Kidney (tissue), 14 donors: ENCODE data around the gene NHSL2. TPM values are rescaled to one million over a fixed set of nuclear protein-coding genes. Genes with fewer than 3 reads are reported as not detected.
A peak's percentile ranks its signal among the peaks of the same experiment; 100 is the strongest.

Experiments
- DNase-seq, 5 donors: peaks; one replicate each; pipeline ENCODE4 v3.0.0-alpha.2; 2013 to 2020
- FAIRE-seq: peaks from 2 replicates; lab custom pipeline; 2012; peaks lifted over from hg19 to GRCh38; lab: Jason Lieb, UNC
- H3K27ac ChIP-seq, 2 donors: one replicate each; pipeline ENCODE4 v1.7.0; 2013; ENCODE audit warnings: low read depth in 2 of 2, low read length in 2 of 2, inconsistent platforms in 1 of 2
- H3K27me3 ChIP-seq: one replicate; pipeline ENCODE4 v1.7.1; 2013; ENCODE audit warnings: low read length, inconsistent platforms; ENCODE audit not compliant: control insufficient read depth, insufficient read depth
- H3K36me3 ChIP-seq, 3 donors: one replicate each; pipeline versions ENCODE4 v1.7.0 to v1.7.1; 2013; ENCODE audit warnings: low read length in 3 of 3, control low read depth in 1 of 3, inconsistent platforms in 1 of 3; ENCODE audit not compliant: insufficient read depth in 3 of 3, control insufficient read depth in 2 of 3
- H3K4me1 ChIP-seq, 3 donors: one replicate each; pipeline versions ENCODE4 v1.7.0 to v1.7.1; 2013; ENCODE audit warnings: low read length in 3 of 3, inconsistent platforms in 1 of 3, low read depth in 1 of 3; ENCODE audit not compliant: control insufficient read depth in 2 of 3, insufficient read depth in 2 of 3
- H3K4me3 ChIP-seq, 3 donors: one replicate each; pipeline versions ENCODE4 v1.7.0 to v1.8.1; 2013; ENCODE audit warnings: low read length in 3 of 3, control low read depth in 1 of 3, inconsistent platforms in 1 of 3
- H3K9ac ChIP-seq, 3 donors: one replicate each; pipeline versions ENCODE4 v1.7.0 to v1.7.1; 2013; ENCODE audit warnings: low read length in 3 of 3, control low read depth in 1 of 3, inconsistent platforms in 1 of 3
- H3K9me3 ChIP-seq, 3 donors: one replicate each; pipeline versions ENCODE4 v1.7.0 to v1.7.1; 2013; ENCODE audit warnings: low read length in 3 of 3, control low read depth in 1 of 3, inconsistent platforms in 1 of 3; ENCODE audit not compliant: control insufficient read depth in 2 of 3, insufficient read depth in 1 of 3
- intact Hi-C: fragments of 100-400 bp; cut with DNase I; formaldehyde crosslinking; loops from one replicate; pipeline ENCODE4 v1.11.1; 2022
- polyA plus RNA-seq: library from polyadenylated mRNA; stranded (reverse); fragments of 350-450 nt; fragmentation: Illumina TruSeq; extraction: RNeasy Lipid Tissue Mini Kit (QIAGEN cat#74804); gene quantifications from one replicate; pipeline ENCODE4 v1.2.3, GENCODE V29; 2014; ENCODE audit warnings: low read depth, low replicate concordance; ENCODE audit not compliant: insufficient read depth
- total RNA-seq: library from RNA; stranded (reverse); fragmentation: NEBNext Ultra II Directional; extraction: Animal tissue kit (Norgen Biotek cat#: 25700); gene quantifications from one replicate; pipeline ENCODE4 v1.2.1, GENCODE V29; 2021
- TF ChIP-seq, protein P1 (sequence below): IDR thresholded peaks from 3 replicates; pipeline ENCODE4 v1.5.1; 2012; ENCODE audit warnings: mild to moderate bottlenecking, moderate library complexity, borderline replicate concordance; ENCODE audit not compliant: insufficient read depth; ENCODE audit errors: extremely low read depth
- donor health status: control.
- donor health status: control.
- donor health status: control.
- donor health status: control.
- donor health status: control.
- donor health status: DM: yes; HTN: yes; CAD: no.
- donor health status: Normal renal cell carcinoma (clear cell type).

NHSL2 gene
- total and polyA plus RNA-seq, 2 donors from 2014 or later: 1.3 to 10.8 TPM

DNA sequence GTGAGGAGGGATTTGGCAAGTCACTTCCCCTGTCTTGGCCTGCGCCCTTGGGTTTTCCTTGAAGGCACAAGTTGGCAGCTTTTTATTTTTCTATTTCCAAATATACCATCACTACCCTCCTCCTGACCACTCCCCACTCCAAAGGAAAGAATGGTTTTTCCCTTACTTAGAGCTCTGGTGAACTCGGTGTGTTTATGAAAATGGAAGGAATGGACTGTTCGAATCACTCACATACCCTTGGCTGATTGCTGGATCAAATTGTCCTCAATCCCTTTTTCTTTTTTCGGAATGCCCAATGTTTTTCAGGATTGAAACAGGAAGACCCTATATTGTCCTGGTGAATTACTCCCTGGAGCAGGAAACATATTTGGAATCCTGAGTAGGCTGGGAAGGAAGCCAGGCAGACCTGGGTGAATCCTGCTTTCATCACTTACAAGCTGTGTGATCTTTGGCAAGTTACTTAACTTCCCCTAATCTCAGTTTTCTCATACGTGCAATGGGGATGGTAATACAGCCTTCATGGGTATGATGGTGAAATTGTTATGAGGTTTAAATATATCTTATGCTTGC lies 150.4 kb downstream of the NHSL2 start:
- intact Hi-C loops: no loop called here
- DNase-seq (peak in 1 of 5 donors; percentile 8), FAIRE-seq (no peak)
- H3K4me1 ChIP-seq: no peaks in the 10 kb centered on the region
- H3K9ac ChIP-seq: no peak overlapping the region
- no peak overlapping the region for H3K4me3 ChIP-seq
- H3K27ac ChIP-seq: no peak overlapping the region
- H3K27me3 ChIP-seq: peaks cover 5% of the 10 kb centered on the region
- TF ChIP-seq, protein P1, sequence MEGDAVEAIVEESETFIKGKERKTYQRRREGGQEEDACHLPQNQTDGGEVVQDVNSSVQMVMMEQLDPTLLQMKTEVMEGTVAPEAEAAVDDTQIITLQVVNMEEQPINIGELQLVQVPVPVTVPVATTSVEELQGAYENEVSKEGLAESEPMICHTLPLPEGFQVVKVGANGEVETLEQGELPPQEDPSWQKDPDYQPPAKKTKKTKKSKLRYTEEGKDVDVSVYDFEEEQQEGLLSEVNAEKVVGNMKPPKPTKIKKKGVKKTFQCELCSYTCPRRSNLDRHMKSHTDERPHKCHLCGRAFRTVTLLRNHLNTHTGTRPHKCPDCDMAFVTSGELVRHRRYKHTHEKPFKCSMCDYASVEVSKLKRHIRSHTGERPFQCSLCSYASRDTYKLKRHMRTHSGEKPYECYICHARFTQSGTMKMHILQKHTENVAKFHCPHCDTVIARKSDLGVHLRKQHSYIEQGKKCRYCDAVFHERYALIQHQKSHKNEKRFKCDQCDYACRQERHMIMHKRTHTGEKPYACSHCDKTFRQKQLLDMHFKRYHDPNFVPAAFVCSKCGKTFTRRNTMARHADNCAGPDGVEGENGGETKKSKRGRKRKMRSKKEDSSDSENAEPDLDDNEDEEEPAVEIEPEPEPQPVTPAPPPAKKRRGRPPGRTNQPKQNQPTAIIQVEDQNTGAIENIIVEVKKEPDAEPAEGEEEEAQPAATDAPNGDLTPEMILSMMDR: no peak
- H3K9me3 ChIP-seq: no peaks in the 10 kb centered on the region
- no peaks in the 10 kb centered on the region for H3K36me3 ChIP-seq

DNA sequence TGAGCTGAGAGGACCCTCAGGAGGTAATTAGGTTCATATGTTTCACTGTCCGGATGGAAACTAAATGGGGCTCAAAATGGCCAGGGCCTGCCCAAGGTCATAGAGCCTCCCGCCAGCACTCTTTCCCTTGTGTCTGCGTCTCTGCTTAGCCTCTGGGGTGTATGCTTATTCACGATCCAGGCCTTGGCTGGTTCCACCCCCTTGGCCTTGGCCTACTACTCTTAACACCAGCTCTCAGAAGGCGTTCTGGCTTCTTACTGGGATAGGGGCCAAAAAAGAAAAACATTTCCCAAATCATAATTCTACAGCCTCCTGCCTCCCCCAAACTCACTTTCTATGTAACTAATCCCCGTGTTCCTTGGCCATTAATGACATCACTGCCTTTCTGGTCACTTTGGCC lies 152.3 kb downstream of the NHSL2 start:
- TF ChIP-seq, protein P1: no peak

DNA sequence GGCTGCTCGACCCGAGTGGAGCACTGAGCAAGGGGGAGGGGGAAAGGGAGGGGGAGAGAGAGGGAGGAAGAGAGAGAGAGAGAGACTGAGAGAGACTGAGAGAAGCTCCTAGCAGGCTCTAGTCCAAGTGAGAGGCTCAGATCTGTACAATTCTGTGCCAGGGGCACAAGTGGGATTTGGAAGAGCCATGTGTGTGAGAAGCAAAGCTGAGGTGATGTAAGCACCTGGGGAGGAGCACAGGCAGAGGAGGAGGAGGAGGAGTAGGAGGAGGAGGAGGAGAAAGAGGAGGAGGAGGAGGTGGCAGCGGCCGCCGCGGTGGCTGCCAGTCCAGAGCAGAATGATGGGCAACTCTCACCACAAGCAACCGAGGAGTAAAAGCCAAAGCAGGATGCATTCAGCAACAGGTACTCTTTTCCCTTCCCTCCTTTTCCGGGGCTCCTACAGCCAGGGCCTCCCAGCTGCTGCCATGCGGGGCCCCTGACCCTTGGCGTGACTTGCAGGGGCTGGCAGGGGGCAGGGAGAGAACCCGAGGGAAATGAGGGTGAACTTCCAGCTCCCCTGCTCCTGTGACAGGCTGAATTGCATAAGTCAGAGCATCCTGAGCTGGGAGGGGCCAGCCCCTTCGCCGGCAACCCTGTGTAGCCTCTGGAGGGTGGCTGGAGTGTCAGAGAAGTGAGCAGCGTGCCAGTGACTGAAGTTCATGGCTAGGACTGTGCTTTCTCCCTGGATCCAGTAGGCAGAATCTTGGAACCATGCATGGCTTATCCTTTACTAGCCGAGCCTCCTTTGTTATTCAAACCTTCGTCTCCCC lies 158.9 kb downstream of the NHSL2 start:
- H3K9me3 ChIP-seq: no peaks in the 10 kb centered on the region
- TF ChIP-seq, protein P1: no peak
- FAIRE-seq: no peak
- H3K9ac ChIP-seq: no peak overlapping the region
- H3K4me3 ChIP-seq: no peak overlapping the region
- peaks cover 0 to 2% (median 0%) of the 10 kb centered on the region in 3 donors for H3K4me1 ChIP-seq
- H3K36me3 ChIP-seq: no peaks in the 10 kb centered on the region
- peaks cover 4% of the 10 kb centered on the region for H3K27me3 ChIP-seq
- peak in 3 of 5 donors; percentile 21 to 34 (median 24) for DNase-seq
- intact Hi-C loops: no loop called here
- no peak overlapping the region for H3K27ac ChIP-seq

More for the DNA sequence above, 152.3 kb downstream of the NHSL2 start:
- intact Hi-C loops: no loop called here
- no peak overlapping the region for H3K9ac ChIP-seq
- H3K27ac ChIP-seq: no peak overlapping the region
- FAIRE-seq: no peak
- H3K27me3 ChIP-seq: peaks cover 5% of the 10 kb centered on the region
- peak in 2 of 5 donors; percentile 2 to 14 for DNase-seq
- no peaks in the 10 kb centered on the region for H3K36me3 ChIP-seq
- H3K9me3 ChIP-seq: no peaks in the 10 kb centered on the region
- no peaks in the 10 kb centered on the region for H3K4me1 ChIP-seq
- H3K4me3 ChIP-seq: no peak overlapping the region
